ENCODE data around the gene ATP11A.
"Not testable (repeated sequence)": the region's sequence is repeated elsewhere in the genome, so short reads cannot be mapped to it uniquely, and the experiment has no call there.

Gene ATP11A

DNA sequence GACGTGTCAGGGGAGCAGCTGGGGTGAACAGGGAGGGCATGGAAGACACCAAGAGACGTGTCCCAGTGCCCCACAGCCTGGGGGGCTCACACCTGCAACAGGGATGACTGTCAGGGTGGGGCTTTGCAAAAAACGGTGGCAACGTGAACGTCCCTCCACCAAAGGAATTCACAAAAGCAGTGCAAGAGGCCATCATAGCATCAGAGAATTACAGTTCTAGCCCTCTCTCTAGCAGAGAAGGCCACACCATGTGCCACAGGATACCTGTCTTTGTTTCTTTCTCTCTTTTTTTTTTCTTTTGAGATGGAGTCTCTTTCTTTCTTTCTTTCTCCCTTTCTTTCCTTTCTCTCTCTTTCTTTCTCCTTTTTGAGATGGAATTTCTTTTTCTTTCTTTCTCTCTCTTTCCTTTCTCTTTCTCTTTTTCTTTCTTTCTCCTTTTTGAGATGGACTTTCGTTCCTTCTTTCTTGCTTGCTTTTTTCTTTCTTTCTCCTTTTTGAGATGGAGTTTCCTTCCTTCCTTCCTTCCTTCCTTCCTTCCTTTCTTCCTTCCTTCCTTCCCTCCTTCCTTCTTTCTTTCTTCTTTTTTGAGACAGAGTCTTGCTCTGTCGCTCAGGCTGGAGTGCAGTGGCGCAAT lies 17.1 kb upstream of the ATP11A start:
- H3K27me3 ChIP-seq (ENCODE audit: low read depth, low read length) = no peaks in the 10 kb centered on the region
- peaks cover 0 to 5% of the 10 kb centered on the region in 2 donors for H3K4me1 ChIP-seq (ENCODE audit: control insufficient read depth in 1 of 2, insufficient read depth in 2 of 2, low read length in 2 of 2)
- H3K4me3 ChIP-seq (ENCODE audit: low read depth in 1 of 2, low read length in 2 of 2) = no peak overlapping the region
- H3K9me3 ChIP-seq (ENCODE audit: control insufficient read depth in 1 of 2, low read length in 2 of 2) = no peaks in the 10 kb centered on the region
- H3K27ac ChIP-seq (ENCODE audit: low read length) = no peak overlapping the region
- H3K36me3 ChIP-seq (ENCODE audit: control insufficient read depth in 1 of 2, insufficient read depth in 2 of 2, low read length in 2 of 2) = no peaks in the 10 kb centered on the region

DNA sequence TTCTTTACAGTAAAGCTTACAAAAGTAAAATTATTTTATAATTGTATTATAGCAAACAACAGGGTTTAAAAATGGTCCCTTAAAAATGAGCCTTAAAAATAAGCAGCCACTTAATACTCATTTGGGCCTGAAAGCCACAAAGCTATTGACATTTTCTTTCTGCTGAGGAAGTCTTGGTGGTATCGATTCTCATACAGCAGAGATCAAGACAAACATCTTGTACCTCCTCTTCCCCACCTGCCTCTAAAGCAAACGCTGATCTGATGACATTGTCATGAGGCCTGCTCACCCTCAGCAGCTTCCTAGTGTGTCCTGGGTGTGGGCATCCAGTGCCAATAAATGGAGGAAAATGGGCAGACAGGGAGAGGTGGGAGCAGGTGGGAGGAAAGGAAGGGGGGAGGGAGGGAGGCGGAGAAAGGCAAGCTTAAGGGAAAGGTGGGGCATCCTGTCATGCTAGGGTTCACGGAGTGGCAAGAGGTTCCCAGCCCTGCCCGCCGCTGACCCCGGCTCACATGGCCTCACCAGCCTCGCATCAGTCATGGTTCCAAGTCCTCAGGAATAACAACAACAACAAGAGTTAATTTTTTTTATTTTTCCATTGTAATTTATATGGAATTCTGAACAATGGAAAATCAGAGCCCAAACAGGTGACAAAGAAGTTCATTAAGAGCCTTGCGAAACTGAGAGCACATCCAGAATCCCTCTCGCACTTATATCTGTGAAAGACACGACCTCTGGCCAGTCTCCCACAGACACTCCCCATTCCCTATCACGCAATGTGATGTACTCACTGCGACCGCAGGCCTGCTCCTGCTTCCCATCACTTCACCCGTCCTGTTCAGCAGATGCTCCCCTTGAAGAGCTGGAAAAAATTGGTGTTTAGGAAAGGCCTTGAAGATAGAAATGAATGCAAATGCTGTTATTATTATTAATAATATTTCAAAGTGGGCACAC lies 15.1 kb upstream of the ATP11A start:
- Histone ChIP-seq H3K9me3 (ENCODE audit: control insufficient read depth in 1 of 2, low read length in 2 of 2) (no peaks in the 10 kb centered on the region), H3K36me3 (ENCODE audit: control insufficient read depth in 1 of 2, insufficient read depth in 2 of 2, low read length in 2 of 2) (no peaks in the 10 kb centered on the region), H3K27ac (ENCODE audit: low read length) (no peak overlapping the region), H3K27me3 (ENCODE audit: low read depth, low read length) (no peaks in the 10 kb centered on the region), H3K4me1 (ENCODE audit: control insufficient read depth in 1 of 2, insufficient read depth in 2 of 2, low read length in 2 of 2) (peaks cover 0 to 5% of the 10 kb centered on the region in 2 donors), H3K4me3 (ENCODE audit: low read depth in 1 of 2, low read length in 2 of 2) (no peak overlapping the region)

DNA sequence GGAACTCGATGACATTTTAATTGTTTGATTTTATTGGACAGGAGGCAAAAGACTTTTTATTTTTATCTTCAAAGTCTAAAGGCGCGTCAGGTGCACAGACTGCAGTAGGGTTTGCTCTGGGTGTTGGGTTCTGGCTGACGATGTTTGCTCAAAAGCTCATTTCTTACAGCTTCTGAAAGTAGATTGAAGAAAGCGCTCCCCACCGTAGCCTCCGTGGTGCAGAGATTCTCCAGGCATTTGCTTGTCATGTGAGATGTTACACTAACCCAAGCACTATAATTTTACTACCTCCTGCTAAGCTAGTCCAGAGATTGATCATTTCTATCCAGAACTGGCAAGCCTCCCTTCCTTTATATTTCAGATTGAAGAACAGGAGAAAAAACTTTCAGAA lies 14.5 kb upstream of the ATP11A start:
- Histone ChIP-seq H3K36me3 (ENCODE audit: control insufficient read depth in 1 of 2, insufficient read depth in 2 of 2, low read length in 2 of 2) (no peaks in the 10 kb centered on the region), H3K4me3 (ENCODE audit: low read depth in 1 of 2, low read length in 2 of 2) (no peak overlapping the region), H3K27me3 (ENCODE audit: low read depth, low read length) (no peaks in the 10 kb centered on the region), H3K27ac (ENCODE audit: low read length) (no peak overlapping the region), H3K9me3 (ENCODE audit: control insufficient read depth in 1 of 2, low read length in 2 of 2) (no peaks in the 10 kb centered on the region), H3K4me1 (ENCODE audit: control insufficient read depth in 1 of 2, insufficient read depth in 2 of 2, low read length in 2 of 2) (peaks cover 0 to 5% of the 10 kb centered on the region in 2 donors)

DNA sequence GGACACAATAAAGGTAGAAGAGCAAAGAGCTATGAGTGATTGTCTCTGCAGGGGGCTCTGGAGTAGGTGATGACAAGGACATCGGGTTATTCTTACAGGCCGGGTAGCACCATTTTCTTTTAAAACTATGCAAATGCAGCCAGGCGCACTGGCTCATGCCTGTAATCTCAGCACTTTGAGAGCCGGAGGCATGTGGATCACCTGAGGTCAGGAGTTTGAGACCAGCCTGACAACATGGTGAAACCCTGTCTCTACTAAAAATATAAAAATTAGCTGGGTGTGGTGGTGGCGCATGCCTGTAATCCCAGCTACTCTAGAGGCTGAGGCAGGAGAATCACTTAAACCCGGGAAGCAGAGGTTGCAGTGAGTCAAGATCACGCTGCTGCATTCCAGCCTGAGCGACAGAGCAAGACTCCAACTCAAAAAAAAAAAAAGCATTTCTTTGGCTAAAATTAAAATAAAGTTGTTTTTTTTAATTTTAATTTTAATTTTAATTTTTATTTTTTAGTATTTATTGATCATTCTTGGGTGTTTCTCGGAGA lies 12.3 kb upstream of the ATP11A start:
- H3K27me3 ChIP-seq (ENCODE audit: low read depth, low read length); H3K27ac ChIP-seq (ENCODE audit: low read length); H3K36me3 ChIP-seq (ENCODE audit: control insufficient read depth in 1 of 2, insufficient read depth in 2 of 2, low read length in 2 of 2); H3K4me1 ChIP-seq (ENCODE audit: control insufficient read depth in 1 of 2, insufficient read depth in 2 of 2, low read length in 2 of 2); H3K9me3 ChIP-seq (ENCODE audit: control insufficient read depth in 1 of 2, low read length in 2 of 2); H3K4me3 ChIP-seq (ENCODE audit: low read depth in 1 of 2, low read length in 2 of 2): not testable (repeated sequence)

DNA sequence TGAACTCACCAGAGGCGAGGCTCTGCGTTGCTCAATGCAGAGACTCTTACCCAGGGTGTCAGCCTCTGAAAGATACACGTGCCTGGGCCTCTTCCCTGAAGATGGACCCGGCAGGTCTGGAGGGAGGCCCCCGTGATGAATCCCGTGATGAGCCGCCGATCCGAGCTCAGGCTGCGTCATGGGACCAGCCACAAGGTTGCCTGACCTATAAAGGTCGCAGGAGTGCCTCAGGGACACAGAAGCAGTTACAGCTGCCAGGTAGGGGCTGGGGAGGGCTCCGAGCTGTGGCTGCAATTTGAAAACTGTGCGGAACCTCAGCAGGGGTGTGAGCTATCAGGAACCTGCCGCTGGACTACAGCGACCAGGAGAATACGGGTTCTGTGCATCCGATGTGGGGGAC lies 10.5 kb upstream of the ATP11A start:
- Histone ChIP-seq H3K27me3 (ENCODE audit: low read depth, low read length) (no peaks in the 10 kb centered on the region), H3K9me3 (ENCODE audit: control insufficient read depth in 1 of 2, low read length in 2 of 2) (no peaks in the 10 kb centered on the region), H3K36me3 (ENCODE audit: control insufficient read depth in 1 of 2, insufficient read depth in 2 of 2, low read length in 2 of 2) (no peaks in the 10 kb centered on the region), H3K4me1 (ENCODE audit: control insufficient read depth in 1 of 2, insufficient read depth in 2 of 2, low read length in 2 of 2) (peaks cover 0 to 5% of the 10 kb centered on the region in 2 donors), H3K27ac (ENCODE audit: low read length) (no peak overlapping the region), H3K4me3 (ENCODE audit: low read depth in 1 of 2, low read length in 2 of 2) (no peak overlapping the region)

DNA sequence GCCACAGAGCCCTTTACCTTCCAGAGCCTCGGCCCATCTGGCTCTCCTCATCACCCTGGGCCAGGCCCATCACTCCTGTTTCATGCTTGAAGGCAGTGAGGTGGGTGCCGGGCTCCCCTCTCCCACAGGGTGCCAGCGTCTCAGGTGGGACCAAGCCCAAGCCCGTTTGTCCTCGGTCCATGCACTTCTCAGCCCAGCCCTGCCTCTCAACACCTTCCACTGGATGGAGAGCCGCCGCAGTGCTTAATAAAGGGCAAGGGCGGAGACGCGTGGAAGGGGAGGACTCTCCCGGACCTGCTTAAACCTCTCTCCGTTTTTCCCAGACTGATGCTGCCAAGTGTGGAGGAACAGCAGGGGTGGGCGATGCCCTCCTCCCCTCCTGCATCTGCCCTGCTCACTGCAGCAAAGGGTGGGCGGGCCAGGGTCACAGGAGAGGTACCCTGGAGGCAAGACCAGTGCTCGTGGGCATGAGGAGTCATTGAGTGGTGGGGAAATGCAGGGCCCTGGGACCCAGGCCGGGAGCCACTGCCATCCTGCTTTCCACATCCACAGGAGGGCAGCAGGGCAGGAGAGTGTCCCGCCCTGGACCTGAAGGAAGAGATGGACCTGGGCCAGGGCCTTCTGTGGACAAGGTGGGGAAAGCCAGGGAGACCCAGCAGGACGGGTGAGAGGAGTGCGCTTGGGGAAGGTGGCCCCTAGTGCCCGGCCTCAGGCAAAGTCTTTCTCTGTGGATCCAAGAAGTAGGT lies 9.7 kb upstream of the ATP11A start:
- Histone ChIP-seq H3K4me3 (ENCODE audit: low read depth in 1 of 2, low read length in 2 of 2) (no peak overlapping the region), H3K4me1 (ENCODE audit: control insufficient read depth in 1 of 2, insufficient read depth in 2 of 2, low read length in 2 of 2) (peaks cover 0 to 5% of the 10 kb centered on the region in 2 donors), H3K27ac (ENCODE audit: low read length) (no peak overlapping the region), H3K36me3 (ENCODE audit: control insufficient read depth in 1 of 2, insufficient read depth in 2 of 2, low read length in 2 of 2) (no peaks in the 10 kb centered on the region), H3K27me3 (ENCODE audit: low read depth, low read length) (no peaks in the 10 kb centered on the region), H3K9me3 (ENCODE audit: control insufficient read depth in 1 of 2, low read length in 2 of 2) (no peaks in the 10 kb centered on the region)

DNA sequence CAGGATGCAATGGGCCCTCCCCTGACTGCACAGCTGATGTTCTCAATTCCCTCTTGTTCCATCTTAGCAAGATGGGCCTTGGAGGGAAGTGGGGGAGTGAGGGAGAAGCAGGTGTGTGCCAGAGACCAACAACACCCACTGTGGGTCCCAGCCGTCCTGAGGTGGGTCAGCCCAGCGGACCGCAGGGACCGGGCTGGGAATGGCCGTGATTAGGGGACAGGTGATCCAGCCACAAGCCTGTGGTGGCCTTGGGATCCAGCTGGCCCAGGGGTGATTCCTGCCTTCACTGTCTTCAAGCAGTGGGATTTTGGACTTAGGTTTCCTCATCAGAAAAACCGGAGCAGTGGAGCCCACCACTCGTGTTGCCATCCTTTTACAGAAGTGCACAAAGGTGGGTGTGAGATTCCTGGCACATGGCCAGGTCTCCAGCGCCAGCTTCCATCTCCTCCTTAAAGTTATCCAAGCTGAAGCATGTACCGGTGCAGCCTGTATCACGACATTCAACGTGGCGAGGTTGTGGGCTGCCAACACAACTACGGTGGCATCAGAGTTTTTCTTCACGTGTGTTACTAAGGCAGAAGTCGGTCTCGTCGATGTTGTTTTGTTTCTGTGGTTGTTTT lies 9.0 kb upstream of the ATP11A start:
- Histone ChIP-seq H3K9me3 (ENCODE audit: control insufficient read depth in 1 of 2, low read length in 2 of 2) (no peaks in the 10 kb centered on the region), H3K36me3 (ENCODE audit: control insufficient read depth in 1 of 2, insufficient read depth in 2 of 2, low read length in 2 of 2) (no peaks in the 10 kb centered on the region)

DNA sequence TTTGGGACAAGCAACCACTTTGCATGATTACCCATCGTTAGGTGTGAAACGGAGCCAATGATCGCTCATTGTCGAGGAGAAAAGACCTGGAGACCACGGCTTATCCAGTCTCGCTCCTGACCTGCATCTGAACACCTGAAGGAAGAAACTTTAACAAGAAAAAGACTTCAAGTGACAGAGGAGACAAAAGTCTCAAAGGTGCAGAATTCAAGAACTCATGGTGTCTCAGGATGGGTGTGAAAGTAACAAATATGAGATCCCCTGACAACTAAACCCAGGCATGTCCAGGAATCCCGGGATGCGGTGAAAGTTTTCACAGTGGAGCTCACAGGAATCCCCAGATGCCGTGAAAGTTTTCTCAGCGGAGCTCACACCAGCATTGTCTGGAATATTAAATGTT lies 6.3 kb upstream of the ATP11A start:
- no peaks in the 10 kb centered on the region for H3K4me1 ChIP-seq (ENCODE audit: control insufficient read depth in 1 of 2, insufficient read depth in 2 of 2, low read length in 2 of 2)
- H3K27me3 ChIP-seq (ENCODE audit: low read depth, low read length) = no peaks in the 10 kb centered on the region
- H3K27ac ChIP-seq (ENCODE audit: low read length) = no peak overlapping the region
- no peaks in the 10 kb centered on the region for H3K9me3 ChIP-seq (ENCODE audit: control insufficient read depth in 1 of 2, low read length in 2 of 2)
- H3K4me3 ChIP-seq (ENCODE audit: low read depth in 1 of 2, low read length in 2 of 2) = no peak overlapping the region
- no peaks in the 10 kb centered on the region for H3K36me3 ChIP-seq (ENCODE audit: control insufficient read depth in 1 of 2, insufficient read depth in 2 of 2, low read length in 2 of 2)

More for the DNA sequence above, 9.0 kb upstream of the ATP11A start:
- Histone ChIP-seq H3K27me3 (ENCODE audit: low read depth, low read length) (no peaks in the 10 kb centered on the region), H3K4me3 (ENCODE audit: low read depth in 1 of 2, low read length in 2 of 2) (no peak overlapping the region), H3K27ac (ENCODE audit: low read length) (no peak overlapping the region), H3K4me1 (ENCODE audit: control insufficient read depth in 1 of 2, insufficient read depth in 2 of 2, low read length in 2 of 2) (no peaks in the 10 kb centered on the region)

DNA sequence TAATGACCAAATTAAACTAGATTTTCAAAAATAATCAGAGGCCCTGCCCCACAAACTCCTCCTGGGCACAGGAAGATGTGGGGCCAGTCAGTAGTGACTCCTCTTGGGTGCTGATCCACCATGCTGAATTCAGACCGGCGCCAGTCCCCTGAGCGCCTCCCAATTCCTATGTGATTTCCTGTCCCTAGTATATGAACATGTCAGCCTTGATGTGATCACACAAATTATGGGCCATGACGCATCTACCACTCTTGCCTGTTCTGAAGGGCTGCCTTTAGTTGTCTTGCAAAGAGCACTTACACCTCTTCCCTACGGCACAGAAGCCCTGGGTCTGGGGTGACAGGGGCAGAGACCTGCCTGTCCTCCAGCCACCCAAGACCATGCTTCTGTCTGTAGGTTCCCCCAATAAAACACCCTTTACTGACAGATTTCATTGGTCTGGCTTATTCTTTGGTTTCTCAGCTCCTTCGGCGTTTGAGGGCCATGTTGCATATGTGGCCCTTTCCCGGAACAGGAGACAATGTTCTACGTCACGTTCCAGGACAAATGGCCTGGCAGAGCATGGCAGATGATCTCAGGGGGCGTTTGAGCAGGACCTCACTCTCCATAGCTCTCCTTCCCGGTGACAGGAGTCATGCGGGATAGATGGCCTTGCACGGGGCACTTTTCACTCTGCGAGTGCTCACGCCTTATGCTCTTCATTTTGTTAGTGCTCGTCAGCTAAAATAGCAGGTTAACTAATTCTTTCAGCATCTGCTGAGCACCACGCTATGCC lies 5.6 kb upstream of the ATP11A start:
- no peaks in the 10 kb centered on the region for H3K9me3 ChIP-seq (ENCODE audit: control insufficient read depth in 1 of 2, low read length in 2 of 2)
- no peak overlapping the region for H3K4me3 ChIP-seq (ENCODE audit: low read depth in 1 of 2, low read length in 2 of 2)
- no peaks in the 10 kb centered on the region for H3K27me3 ChIP-seq (ENCODE audit: low read depth, low read length)
- no peak overlapping the region for H3K27ac ChIP-seq (ENCODE audit: low read length)
- H3K36me3 ChIP-seq (ENCODE audit: control insufficient read depth in 1 of 2, insufficient read depth in 2 of 2, low read length in 2 of 2) = no peaks in the 10 kb centered on the region
- H3K4me1 ChIP-seq (ENCODE audit: control insufficient read depth in 1 of 2, insufficient read depth in 2 of 2, low read length in 2 of 2) = no peaks in the 10 kb centered on the region

DNA sequence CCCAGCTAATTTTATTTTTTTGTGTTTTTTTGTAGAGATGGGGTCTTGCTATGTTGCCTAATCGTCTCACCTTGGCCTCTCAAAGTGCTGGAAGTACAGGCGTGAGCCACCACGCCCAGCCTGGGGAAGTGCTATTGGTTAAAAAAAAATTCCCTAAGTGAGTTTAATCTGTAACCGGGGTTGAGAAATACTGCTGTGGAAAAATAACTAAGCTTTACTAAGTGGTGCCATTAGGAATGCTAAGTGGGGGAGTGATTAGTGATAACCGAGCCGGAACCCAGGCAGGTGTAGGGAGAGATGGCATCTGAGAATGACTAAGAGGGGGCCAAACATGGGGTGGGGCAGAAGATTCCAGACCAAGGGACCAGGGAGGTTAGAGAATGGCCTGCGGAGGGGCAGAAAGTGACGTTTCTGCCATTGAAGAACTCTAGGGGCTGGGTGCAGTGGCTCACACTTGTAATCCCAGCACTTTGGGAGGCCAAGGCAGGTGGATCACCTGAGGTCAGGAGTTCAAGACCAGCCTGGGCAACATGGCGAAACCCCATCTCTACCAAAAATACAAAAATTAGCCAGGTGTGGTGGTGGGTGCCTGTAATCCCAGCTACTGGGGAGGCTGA lies 4.5 kb upstream of the ATP11A start:
- not testable (repeated sequence) for H3K27me3 ChIP-seq (ENCODE audit: low read depth, low read length); H3K4me1 ChIP-seq (ENCODE audit: control insufficient read depth in 1 of 2, insufficient read depth in 2 of 2, low read length in 2 of 2); H3K9me3 ChIP-seq (ENCODE audit: control insufficient read depth in 1 of 2, low read length in 2 of 2); H3K4me3 ChIP-seq (ENCODE audit: low read depth in 1 of 2, low read length in 2 of 2); H3K36me3 ChIP-seq (ENCODE audit: control insufficient read depth in 1 of 2, insufficient read depth in 2 of 2, low read length in 2 of 2); H3K27ac ChIP-seq (ENCODE audit: low read length)

Measured in muscle layer of duodenum (tissue), 2 donors.